HCT116 (cell line): ENCODE data around the gene CNTN4. TPM values are rescaled to one million over a fixed set of nuclear protein-coding genes. Genes with fewer than 3 reads are reported as not detected.

Experiments
- ATAC-seq: fragments of 200-7000 bp; cut with Tn5 transposase; 2 replicates; pipeline ENCODE4 v1.9.1; 2020; ENCODE audit warnings: mild to moderate bottlenecking, moderate library complexity
- BruUV-seq: library from RNA; stranded (reverse); fragments of 400-500 nt; replicated peaks from 2 replicates; lab custom pipeline; 2021; lab: Mats Ljungman, UMichigan
- CTCF ChIA-PET: fragments of 300-600 bp; sonication (Branson Sonifier 250); formaldehyde crosslinking; loops from one replicate; lab custom pipeline; 2021; ENCODE audit warnings: antibody characterized with exemption; lab: Charles Lee
- POLR2A ChIA-PET: fragments of 300-600, 350-600 bp; sonication (Branson Sonifier 250); formaldehyde crosslinking; loops from one replicate; lab custom pipeline; 2021; ENCODE audit warnings: antibody characterized with exemption; lab: Charles Lee
- RAD21 ChIA-PET, 2 experiments: fragments of 300-600 bp; sonication (Branson Sonifier 250); formaldehyde crosslinking; loops; one replicate each; lab custom pipeline; 2023; ENCODE audit warnings: low total read pairs in 2 of 2; ENCODE audit not compliant: uncharacterized antibody in 2 of 2, unreplicated experiment in 2 of 2, low non-redundant PET in 1 of 2; lab: Charles Lee
- DNase-seq: peaks from one replicate; pipeline ENCODE4 v3.0.0-alpha.2; 2010; ENCODE audit warnings: low read depth, low spot score
- H2AFZ ChIP-seq: fragments of 200-600 bp; shearing (Covaris generic), sonication (generic); 2 replicates; pipeline ENCODE4 v1.6.1; 2017; ENCODE audit warnings: low read depth, mixed run types, mixed read lengths, antibody characterized with exemption, low read length; ENCODE audit not compliant: poor library complexity, severe bottlenecking
- H3K27ac ChIP-seq: 2 replicates; pipeline ENCODE4 v1.5.1; 2012; ENCODE audit warnings: low read depth, low read length
- H3K27me3 ChIP-seq: fragments of 200-600 bp; sonication (generic); 2 replicates; pipeline ENCODE4 v1.6.1; 2016; ENCODE audit warnings: mixed run types, low read length, mixed read lengths; ENCODE audit not compliant: insufficient read depth
- H3K36me3 ChIP-seq, 2 experiments: fragments of 200-500 bp in 1 of 2; fragments of 200-600 bp in 1 of 2; sonication (Bioruptor generic) in 1 of 2; sonication (generic) in 1 of 2; 2 replicates each; pipeline versions ENCODE4 v1.5.1 to v1.6.1; 2014 to 2016; ENCODE audit warnings: low read length in 2 of 2, inconsistent platforms in 1 of 2, mixed read lengths in 1 of 2, mixed run types in 1 of 2; ENCODE audit not compliant: insufficient read depth in 2 of 2, control insufficient read depth in 1 of 2
- H3K4me1 ChIP-seq, 2 experiments: fragments of 200-600 bp in 1 of 2; sonication (generic) in 1 of 2; 2 replicates each; pipeline versions ENCODE4 v1.5.1 to v1.6.1; 2012 to 2017; ENCODE audit warnings: low read length in 2 of 2, inconsistent platforms in 1 of 2, mild to moderate bottlenecking in 1 of 2, mixed read lengths in 1 of 2, mixed run types in 1 of 2, moderate library complexity in 1 of 2; ENCODE audit not compliant: insufficient read depth in 2 of 2, control insufficient read depth in 1 of 2
- H3K4me2 ChIP-seq: fragments of 200-600 bp; sonication (generic); 2 replicates; pipeline ENCODE4 v1.6.1; 2017; ENCODE audit warnings: mixed run types, low read length, mixed read lengths
- H3K4me3 ChIP-seq, 2 experiments: fragments of 200-600 bp in 1 of 2; sonication (generic) in 1 of 2; replicated peaks in 1 of 2; 2 replicates each; pipeline ENCODE4 v1.5.1; 2011 to 2016; ENCODE audit warnings: low read length in 2 of 2, control low read depth in 1 of 2, low read depth in 1 of 2, mild to moderate bottlenecking in 1 of 2, mixed read lengths in 1 of 2, mixed run types in 1 of 2
- H3K79me2 ChIP-seq: fragments of 200-600 bp; sonication (generic); 2 replicates; pipeline ENCODE4 v1.6.1; 2017; ENCODE audit warnings: mild to moderate bottlenecking, mixed run types, low read length, moderate library complexity, mixed read lengths; ENCODE audit not compliant: insufficient read depth
- H3K9ac ChIP-seq: fragments of 200-600 bp; sonication (generic); 2 replicates; pipeline ENCODE4 v1.6.1; 2016; ENCODE audit warnings: low read length, mixed read lengths
- H3K9me2 ChIP-seq: fragments of 200-600 bp; sonication (generic), shearing (Covaris generic); 2 replicates; pipeline ENCODE4 v1.6.1; 2017; ENCODE audit warnings: mixed run types, mild to moderate bottlenecking, moderate library complexity; ENCODE audit not compliant: insufficient read depth
- H3K9me3 ChIP-seq, 2 experiments: fragments of 200-500 bp in 1 of 2; fragments of 200-600 bp in 1 of 2; sonication (Bioruptor generic) in 1 of 2; sonication (generic) in 1 of 2; 2 replicates each; pipeline ENCODE4 v1.6.1; 2014 to 2017; ENCODE audit warnings: low read length in 2 of 2, mixed read lengths in 2 of 2, inconsistent platforms in 1 of 2, low read depth in 1 of 2, mild to moderate bottlenecking in 1 of 2, mixed run types in 1 of 2, moderate library complexity in 1 of 2; ENCODE audit not compliant: control insufficient read depth in 1 of 2, insufficient read depth in 1 of 2
- H4K20me1 ChIP-seq: fragments of 200-600 bp; sonication (generic), shearing (Covaris generic); 2 replicates; pipeline ENCODE4 v1.6.1; 2017; ENCODE audit warnings: mixed run types, mild to moderate bottlenecking, moderate library complexity; ENCODE audit not compliant: insufficient read depth
- CBX3 ChIP-seq: IDR thresholded peaks from 2 replicates; pipeline ENCODE4 v1.6.1; 2012; ENCODE audit warnings: low read depth
- CEBPB ChIP-seq: IDR thresholded peaks from 2 replicates; pipeline ENCODE4 v1.6.1; 2012; ENCODE audit warnings: low read depth
- CTCF ChIP-seq, 3 experiments: fragments of 200-600 bp in 1 of 3; sonication (generic) in 1 of 3; IDR thresholded peaks in 2 of 3; conservative IDR thresholded peaks in 1 of 3; 2 replicates each; pipeline ENCODE4 v1.5.1; 2012 to 2017; ENCODE audit warnings: low read depth in 2 of 3, low read length in 2 of 3, antibody characterized with exemption in 1 of 3, borderline replicate concordance in 1 of 3, control low read depth in 1 of 3, mild to moderate bottlenecking in 1 of 3, mixed read lengths in 1 of 3, mixed run types in 1 of 3, moderate library complexity in 1 of 3; ENCODE audit not compliant: insufficient read depth in 1 of 3
- EGR1 ChIP-seq: IDR thresholded peaks from 2 replicates; pipeline ENCODE4 v1.6.1; 2012; ENCODE audit warnings: low read depth
- ELF1 ChIP-seq: IDR thresholded peaks from 2 replicates; pipeline ENCODE4 v1.6.1; 2012; ENCODE audit warnings: low read depth, borderline replicate concordance
- EZH2 ChIP-seq: fragments of 200-600 bp; sonication (generic); IDR thresholded peaks from 2 replicates; pipeline ENCODE4 v1.6.1; 2017; ENCODE audit warnings: antibody characterized with exemption, mixed run types
- FOSL1 ChIP-seq: IDR thresholded peaks from 2 replicates; pipeline ENCODE4 v1.6.1; 2012; ENCODE audit warnings: low read depth
- POLR2A ChIP-seq: IDR thresholded peaks from 2 replicates; pipeline ENCODE4 v1.7.0; 2011; ENCODE audit warnings: borderline replicate concordance; ENCODE audit not compliant: insufficient read depth, insufficient read length; ENCODE audit errors: extremely low read depth
- SIN3A ChIP-seq: IDR thresholded peaks from 2 replicates; pipeline ENCODE4 v1.6.1; 2012; ENCODE audit warnings: low read depth
- TCF7L2 ChIP-seq: IDR thresholded peaks from 2 replicates; pipeline ENCODE4 v1.7.0; 2011; ENCODE audit warnings: borderline replicate concordance, inconsistent platforms; ENCODE audit not compliant: insufficient read depth, insufficient read length; ENCODE audit errors: extremely low read depth
- YY1 ChIP-seq: IDR thresholded peaks from 2 replicates; pipeline ENCODE4 v1.6.1; 2011; ENCODE audit warnings: low read length, low read depth, moderate library complexity, mild to moderate bottlenecking; ENCODE audit not compliant: insufficient replicate concordance; ENCODE audit errors: extremely low read depth
- ZBTB33 ChIP-seq: IDR thresholded peaks from 2 replicates; pipeline ENCODE4 v1.6.1; 2011; ENCODE audit warnings: mild to moderate bottlenecking, low read length, moderate library complexity; ENCODE audit not compliant: insufficient replicate concordance; ENCODE audit errors: extremely low read depth
- ZFX ChIP-seq: fragments of 450-650 bp; IDR thresholded peaks from 2 replicates; pipeline ENCODE4 v1.6.1; 2017
- intact Hi-C: fragments of 100-400 bp; cut with micrococcal nuclease; formaldehyde crosslinking; loops from 2 replicates; pipeline ENCODE4 v1.10.0; 2022
- total RNA-seq: library from RNA; stranded (reverse); gene quantifications from one replicate; pipeline ENCODE4 v1.2.1, GENCODE V29; 2021; ENCODE audit not compliant: unreplicated experiment
- TF ChIP-seq, protein P1 (sequence below): IDR thresholded peaks from 2 replicates; pipeline ENCODE4 v1.6.1; 2012

CNTN4 gene
- total RNA-seq, 1 experiment from 2014 or later, result not detected

DNA sequence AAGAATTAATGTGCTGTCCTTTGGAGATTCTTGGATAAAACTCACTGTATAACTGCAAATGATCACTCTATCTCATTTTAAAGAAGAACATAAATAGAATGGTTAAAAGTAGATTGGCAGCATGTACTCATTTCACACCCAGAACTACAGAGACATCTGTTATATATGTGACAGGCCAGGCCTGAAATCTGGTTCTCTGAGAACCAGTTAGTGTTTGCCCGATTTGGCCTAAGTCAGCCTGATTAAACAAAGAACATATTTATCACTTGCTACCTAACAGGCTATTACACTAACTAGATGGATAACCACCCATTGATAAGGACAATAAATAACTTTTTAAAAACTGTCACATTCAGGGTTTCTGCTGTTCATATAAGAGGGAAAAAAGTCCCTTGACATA is 460.1 kb downstream of the CNTN4 start (continued):
- TF ChIP-seq CEBPB (no peak), POLR2A (no peak), TCF7L2 (no peak), SIN3A (no peak), FOSL1 (no peak), CTCF (IDR thresholded peaks at IDR 0.05 in 2 of 3, conservative IDR thresholded peaks at IDR 0.05 in 1 of 3; ENCODE audit: borderline replicate concordance in 1 of 3, insufficient read depth in 1 of 3, low read depth in 2 of 3, low read length in 2 of 3) (no peak), ZFX (no peak), EGR1 (no peak)
- TF ChIP-seq, protein P1, sequence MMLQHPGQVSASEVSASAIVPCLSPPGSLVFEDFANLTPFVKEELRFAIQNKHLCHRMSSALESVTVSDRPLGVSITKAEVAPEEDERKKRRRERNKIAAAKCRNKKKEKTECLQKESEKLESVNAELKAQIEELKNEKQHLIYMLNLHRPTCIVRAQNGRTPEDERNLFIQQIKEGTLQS, result no peak

GRCh38 chr3:2567451-2567850 is 468.8 kb downstream of the CNTN4 start:
- POLR2A ChIA-PET, result no interaction called here
- CTCF ChIA-PET, result no interaction called here
- TF ChIP-seq EGR1 (no peak), TCF7L2 (no peak), YY1 (no peak), EZH2 (no peak), ZFX (no peak), CTCF (IDR thresholded peaks at IDR 0.05 in 2 of 3, conservative IDR thresholded peaks at IDR 0.05 in 1 of 3; ENCODE audit: borderline replicate concordance in 1 of 3, insufficient read depth in 1 of 3, low read depth in 2 of 3, low read length in 2 of 3) (no peak), ZBTB33 (no peak), CBX3 (no peak), SIN3A (no peak), FOSL1 (no peak), POLR2A (no peak), ELF1 (no peak)

More at GRCh38 chr3:2567451-2567850, 468.8 kb downstream of the CNTN4 start:
- no peak for DNase-seq
- ATAC-seq, result no peak
- Histone ChIP-seq H3K36me3 (no peaks in the 10 kb centered on the region), H3K79me2 (no peaks in the 10 kb centered on the region), H3K27ac (no peak overlapping the region), H3K27me3 (no peaks in the 10 kb centered on the region), H3K4me2 (no peak overlapping the region), H3K9me2 (no peaks in the 10 kb centered on the region), H4K20me1 (no peaks in the 10 kb centered on the region), H3K9ac (no peak overlapping the region), H3K4me1 (no peaks in the 10 kb centered on the region), H3K4me3 (no peak overlapping the region), H3K9me3 (peaks cover 0 to 13% of the 10 kb centered on the region in 2 experiments; a peak in 2 of 4 replicates), H2AFZ (no peak overlapping the region)
- RAD21 ChIA-PET, result no interaction called here
- intact Hi-C loops, result no loop called here
- no TSS peak for BruUV-seq
